Measurements from ENCODE around the gene TMEM62.

DNA sequence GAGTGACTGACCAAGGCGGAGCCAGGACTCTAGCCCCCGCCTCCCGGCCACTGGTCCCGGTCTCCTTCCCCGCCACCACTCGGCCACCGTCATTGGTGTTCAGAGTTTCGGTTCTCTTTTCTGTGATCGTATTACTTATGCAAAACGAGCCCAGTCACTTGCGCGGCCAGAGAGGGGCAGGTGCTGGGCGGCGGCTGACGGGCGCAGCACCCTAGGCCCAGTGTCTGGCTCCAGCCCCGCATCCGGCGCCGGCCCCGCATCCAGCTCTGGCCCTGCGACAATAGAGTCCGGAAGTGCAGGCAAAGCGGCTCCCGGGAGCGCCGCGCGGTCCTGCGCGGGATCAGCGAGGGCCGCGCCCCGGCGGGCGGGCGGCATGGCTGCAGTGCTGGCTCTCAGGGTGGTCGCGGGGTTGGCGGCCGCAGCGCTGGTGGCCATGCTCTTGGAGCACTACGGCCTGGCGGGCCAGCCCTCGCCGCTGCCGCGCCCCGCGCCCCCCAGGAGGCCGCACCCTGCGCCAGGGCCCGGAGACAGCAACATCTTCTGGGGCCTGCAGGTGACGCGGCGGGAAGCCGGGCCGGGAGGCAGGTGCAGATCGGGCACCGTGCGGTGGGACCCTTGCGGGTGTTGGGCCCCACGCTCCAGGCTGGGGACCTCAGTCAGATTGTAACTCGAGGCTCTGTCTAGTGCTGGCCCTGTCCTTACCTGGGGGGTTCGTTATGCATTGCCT is at the start of gene TMEM62:
- TF ChIP-seq ETV6 (IDR thresholded peaks at IDR 0.05; ENCODE audit: borderline replicate concordance in 1 of 2, low read depth in 2 of 2, low read length in 1 of 2) (no peak), ETV6 (CRISPR knock-in tag; IDR thresholded peaks at IDR 0.05; ENCODE audit: borderline replicate concordance) (no peak), ZNF311 (CRISPR knock-in tag; IDR thresholded peaks at IDR 0.05) (no peak), MEF2A (IDR thresholded peaks at IDR 0.05; ENCODE audit: control insufficient read depth, low read depth, low read length) (no peak), EP300 (IDR thresholded peaks at IDR 0.05; ENCODE audit: low read length) (no peak), ETV1 (tag; conservative IDR thresholded peaks at IDR 0.05; ENCODE audit: low read depth) (peak; percentile 82), CHD1 (IDR thresholded peaks at IDR 0.05; ENCODE audit: low read length) (peak; percentile 42)
- TF ChIP-seq, protein P1, sequence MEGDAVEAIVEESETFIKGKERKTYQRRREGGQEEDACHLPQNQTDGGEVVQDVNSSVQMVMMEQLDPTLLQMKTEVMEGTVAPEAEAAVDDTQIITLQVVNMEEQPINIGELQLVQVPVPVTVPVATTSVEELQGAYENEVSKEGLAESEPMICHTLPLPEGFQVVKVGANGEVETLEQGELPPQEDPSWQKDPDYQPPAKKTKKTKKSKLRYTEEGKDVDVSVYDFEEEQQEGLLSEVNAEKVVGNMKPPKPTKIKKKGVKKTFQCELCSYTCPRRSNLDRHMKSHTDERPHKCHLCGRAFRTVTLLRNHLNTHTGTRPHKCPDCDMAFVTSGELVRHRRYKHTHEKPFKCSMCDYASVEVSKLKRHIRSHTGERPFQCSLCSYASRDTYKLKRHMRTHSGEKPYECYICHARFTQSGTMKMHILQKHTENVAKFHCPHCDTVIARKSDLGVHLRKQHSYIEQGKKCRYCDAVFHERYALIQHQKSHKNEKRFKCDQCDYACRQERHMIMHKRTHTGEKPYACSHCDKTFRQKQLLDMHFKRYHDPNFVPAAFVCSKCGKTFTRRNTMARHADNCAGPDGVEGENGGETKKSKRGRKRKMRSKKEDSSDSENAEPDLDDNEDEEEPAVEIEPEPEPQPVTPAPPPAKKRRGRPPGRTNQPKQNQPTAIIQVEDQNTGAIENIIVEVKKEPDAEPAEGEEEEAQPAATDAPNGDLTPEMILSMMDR (IDR thresholded peaks at IDR 0.05 in 2 of 3, conservative IDR thresholded peaks at IDR 0.05 in 1 of 3; ENCODE audit: insufficient read depth in 2 of 3, low read depth in 1 of 3, low read length in 3 of 3) = no peak
- TF ChIP-seq, protein P2, sequence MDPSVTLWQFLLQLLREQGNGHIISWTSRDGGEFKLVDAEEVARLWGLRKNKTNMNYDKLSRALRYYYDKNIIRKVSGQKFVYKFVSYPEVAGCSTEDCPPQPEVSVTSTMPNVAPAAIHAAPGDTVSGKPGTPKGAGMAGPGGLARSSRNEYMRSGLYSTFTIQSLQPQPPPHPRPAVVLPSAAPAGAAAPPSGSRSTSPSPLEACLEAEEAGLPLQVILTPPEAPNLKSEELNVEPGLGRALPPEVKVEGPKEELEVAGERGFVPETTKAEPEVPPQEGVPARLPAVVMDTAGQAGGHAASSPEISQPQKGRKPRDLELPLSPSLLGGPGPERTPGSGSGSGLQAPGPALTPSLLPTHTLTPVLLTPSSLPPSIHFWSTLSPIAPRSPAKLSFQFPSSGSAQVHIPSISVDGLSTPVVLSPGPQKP (CRISPR knock-in tag; IDR thresholded peaks at IDR 0.05) = no peak
- TF ChIP-seq, protein P3, sequence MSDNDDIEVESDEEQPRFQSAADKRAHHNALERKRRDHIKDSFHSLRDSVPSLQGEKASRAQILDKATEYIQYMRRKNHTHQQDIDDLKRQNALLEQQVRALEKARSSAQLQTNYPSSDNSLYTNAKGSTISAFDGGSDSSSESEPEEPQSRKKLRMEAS (CRISPR knock-in tag; IDR thresholded peaks at IDR 0.05) = peak; percentile 74
- TF ChIP-seq, protein P4, sequence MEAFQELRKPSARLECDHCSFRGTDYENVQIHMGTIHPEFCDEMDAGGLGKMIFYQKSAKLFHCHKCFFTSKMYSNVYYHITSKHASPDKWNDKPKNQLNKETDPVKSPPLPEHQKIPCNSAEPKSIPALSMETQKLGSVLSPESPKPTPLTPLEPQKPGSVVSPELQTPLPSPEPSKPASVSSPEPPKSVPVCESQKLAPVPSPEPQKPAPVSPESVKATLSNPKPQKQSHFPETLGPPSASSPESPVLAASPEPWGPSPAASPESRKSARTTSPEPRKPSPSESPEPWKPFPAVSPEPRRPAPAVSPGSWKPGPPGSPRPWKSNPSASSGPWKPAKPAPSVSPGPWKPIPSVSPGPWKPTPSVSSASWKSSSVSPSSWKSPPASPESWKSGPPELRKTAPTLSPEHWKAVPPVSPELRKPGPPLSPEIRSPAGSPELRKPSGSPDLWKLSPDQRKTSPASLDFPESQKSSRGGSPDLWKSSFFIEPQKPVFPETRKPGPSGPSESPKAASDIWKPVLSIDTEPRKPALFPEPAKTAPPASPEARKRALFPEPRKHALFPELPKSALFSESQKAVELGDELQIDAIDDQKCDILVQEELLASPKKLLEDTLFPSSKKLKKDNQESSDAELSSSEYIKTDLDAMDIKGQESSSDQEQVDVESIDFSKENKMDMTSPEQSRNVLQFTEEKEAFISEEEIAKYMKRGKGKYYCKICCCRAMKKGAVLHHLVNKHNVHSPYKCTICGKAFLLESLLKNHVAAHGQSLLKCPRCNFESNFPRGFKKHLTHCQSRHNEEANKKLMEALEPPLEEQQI (IDR thresholded peaks at IDR 0.05) = no peak

Measured in K562 (cell line).